Coronary artery (tissue), 2 donors: Measurements from ENCODE around the gene TTL.
"Not testable (repeated sequence)": the region's sequence is repeated elsewhere in the genome, so short reads cannot be mapped to it uniquely, and the experiment has no call there.

Experiments
- DNase-seq: peaks from one replicate; pipeline ENCODE4 v3.0.0-alpha.2; 2017; ENCODE audit warnings: low spot score
- H3K27ac ChIP-seq, 2 donors: fragments of 200-600 bp; sonication (generic); one replicate each; pipeline ENCODE4 v1.5.1; 2016 to 2019
- H3K4me3 ChIP-seq: fragments of 200-600 bp; sonication (generic); 2 replicates; pipeline ENCODE4 v1.5.1; 2016; ENCODE audit warnings: mild to moderate bottlenecking, moderate library complexity
- TF ChIP-seq, protein P1 (sequence below): fragments of 200-600 bp; sonication (generic); IDR thresholded peaks from one replicate; pipeline ENCODE4 v1.5.1; 2019; ENCODE audit warnings: antibody characterized with exemption

Gene TTL

GRCh38 chr2:112493048-112493447, 11.1 kb downstream of the TTL start:
- Histone ChIP-seq H3K27ac (no peak overlapping the region), H3K4me3 (no peak overlapping the region)
- no peak for DNase-seq
- TF ChIP-seq, protein P1, sequence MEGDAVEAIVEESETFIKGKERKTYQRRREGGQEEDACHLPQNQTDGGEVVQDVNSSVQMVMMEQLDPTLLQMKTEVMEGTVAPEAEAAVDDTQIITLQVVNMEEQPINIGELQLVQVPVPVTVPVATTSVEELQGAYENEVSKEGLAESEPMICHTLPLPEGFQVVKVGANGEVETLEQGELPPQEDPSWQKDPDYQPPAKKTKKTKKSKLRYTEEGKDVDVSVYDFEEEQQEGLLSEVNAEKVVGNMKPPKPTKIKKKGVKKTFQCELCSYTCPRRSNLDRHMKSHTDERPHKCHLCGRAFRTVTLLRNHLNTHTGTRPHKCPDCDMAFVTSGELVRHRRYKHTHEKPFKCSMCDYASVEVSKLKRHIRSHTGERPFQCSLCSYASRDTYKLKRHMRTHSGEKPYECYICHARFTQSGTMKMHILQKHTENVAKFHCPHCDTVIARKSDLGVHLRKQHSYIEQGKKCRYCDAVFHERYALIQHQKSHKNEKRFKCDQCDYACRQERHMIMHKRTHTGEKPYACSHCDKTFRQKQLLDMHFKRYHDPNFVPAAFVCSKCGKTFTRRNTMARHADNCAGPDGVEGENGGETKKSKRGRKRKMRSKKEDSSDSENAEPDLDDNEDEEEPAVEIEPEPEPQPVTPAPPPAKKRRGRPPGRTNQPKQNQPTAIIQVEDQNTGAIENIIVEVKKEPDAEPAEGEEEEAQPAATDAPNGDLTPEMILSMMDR: no peak

GRCh38 chr2:112493858-112494648, 12.1 kb downstream of the TTL start:
- no peak overlapping the region for H3K4me3 ChIP-seq
- TF ChIP-seq, protein P1: no peak
- H3K27ac ChIP-seq: no peak overlapping the region
- DNase-seq: no peak

GRCh38 chr2:112494828-112495227, 12.9 kb downstream of the TTL start:
- no peak for DNase-seq
- no peak overlapping the region for H3K4me3 ChIP-seq
- TF ChIP-seq, protein P1: no peak
- H3K27ac ChIP-seq: no peak overlapping the region

DNA sequence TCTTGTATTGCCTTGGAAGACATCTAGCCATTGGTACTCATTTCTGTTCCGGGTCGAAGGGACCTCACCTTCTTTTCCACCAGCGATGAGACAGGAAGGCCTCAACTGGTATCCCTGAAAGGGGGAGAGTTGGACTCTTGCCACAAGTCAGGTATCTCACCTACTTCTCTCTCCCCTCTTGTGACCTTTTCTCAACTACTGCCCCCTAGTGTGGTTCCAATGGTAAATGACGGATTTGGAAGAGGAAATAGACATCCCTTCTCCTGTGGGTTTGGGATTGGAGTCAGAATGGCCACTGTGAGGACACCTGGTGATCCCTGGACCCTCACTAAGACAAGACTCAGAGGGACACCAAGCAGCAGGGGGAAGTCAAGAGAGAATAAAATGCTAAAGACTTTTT, 13.9 kb downstream of the TTL start:
- H3K27ac ChIP-seq, DNase-seq, H3K4me3 ChIP-seq: not testable (repeated sequence)

DNA sequence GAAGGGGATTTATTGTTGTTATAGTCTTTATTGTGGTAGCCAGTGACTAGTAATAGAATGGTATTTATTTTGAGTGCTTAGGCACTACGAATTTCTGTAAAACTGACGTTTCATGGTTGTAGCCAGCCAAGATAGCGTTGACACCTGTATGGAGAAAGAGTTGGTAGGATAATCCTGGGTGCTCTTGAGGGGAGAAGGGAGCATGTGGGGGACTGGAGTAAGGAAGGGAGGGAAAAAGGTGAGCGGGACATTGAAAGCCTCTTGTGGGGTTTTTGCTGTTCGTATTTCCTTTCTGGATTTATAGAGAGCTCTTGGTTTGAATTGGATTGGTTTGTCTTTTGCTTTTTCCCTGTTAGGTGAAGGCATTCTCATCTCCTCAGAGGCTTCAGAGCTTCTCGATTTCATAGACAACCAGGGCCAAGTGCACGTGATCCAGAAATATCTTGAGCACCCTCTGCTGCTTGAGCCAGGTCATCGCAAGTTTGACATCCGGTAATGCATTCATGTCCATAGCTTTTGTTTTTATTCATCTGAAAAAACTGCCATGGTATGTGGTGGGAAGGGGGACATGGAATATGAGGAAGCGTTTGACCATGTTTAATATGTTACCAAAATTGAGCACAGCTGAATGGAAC, 19.0 kb downstream of the TTL start:
- not testable (repeated sequence) for H3K4me3 ChIP-seq, DNase-seq, H3K27ac ChIP-seq

DNA sequence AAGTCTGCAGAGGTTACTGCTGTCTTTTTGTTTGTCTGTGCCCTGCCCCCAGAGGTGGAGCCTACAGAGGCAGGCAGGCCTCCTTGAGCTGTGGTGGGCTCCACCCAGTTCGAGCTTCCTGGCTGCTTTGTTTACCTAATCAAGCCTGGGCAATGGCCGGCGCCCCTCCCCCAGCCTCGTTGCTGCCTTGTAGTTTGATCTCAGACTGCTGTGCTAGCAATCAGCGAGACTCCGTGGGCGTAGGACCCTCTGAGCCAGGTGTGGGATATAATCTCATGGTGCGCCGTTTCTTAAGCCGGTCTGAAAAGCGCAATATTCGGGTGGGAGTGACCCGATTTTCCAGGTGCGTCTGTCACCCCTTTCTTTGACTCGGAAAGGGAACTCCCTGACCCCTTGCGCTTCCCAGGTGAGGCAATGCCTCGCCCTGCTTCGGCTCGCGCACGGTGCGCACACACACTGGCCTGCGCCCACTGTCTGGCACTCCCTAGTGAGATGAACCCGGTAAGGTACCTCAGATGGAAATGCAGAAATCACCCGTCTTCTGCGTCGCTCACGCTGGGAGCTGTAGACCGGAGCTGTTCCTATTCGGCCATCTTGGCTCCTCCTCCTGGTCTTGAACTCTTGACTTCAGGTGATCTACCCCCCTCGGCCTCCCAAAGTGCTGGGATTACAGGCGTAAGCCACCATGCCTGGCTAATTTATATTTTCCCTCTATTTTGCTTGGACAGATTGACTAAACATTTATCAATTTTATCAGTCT, 27.5 kb downstream of the TTL start:
- DNase-seq, H3K27ac ChIP-seq, H3K4me3 ChIP-seq: not testable (repeated sequence)

DNA sequence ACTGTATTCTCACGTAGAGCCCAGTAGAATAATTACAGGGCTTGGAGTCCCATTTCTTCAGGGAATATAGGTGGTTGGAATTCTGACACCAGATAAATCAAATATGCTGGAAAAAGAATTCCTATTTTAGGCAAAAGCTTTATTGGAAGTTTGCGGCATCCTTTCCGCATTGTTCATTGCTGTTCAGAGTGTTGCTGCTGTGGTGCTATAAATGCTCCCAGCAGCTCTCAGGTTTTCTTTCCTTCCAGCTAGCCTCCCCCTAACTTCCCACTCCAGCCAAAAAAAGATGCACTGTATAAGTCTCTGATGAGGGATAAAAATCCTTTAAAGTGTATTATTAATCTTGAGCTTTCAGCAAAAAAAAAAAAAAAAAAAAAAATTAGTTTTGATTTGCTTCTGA, 34.8 kb downstream of the TTL start:
- H3K27ac ChIP-seq: no peak overlapping the region
- TF ChIP-seq, protein P1: no peak
- no peak for DNase-seq
- H3K4me3 ChIP-seq: no peak overlapping the region

DNA sequence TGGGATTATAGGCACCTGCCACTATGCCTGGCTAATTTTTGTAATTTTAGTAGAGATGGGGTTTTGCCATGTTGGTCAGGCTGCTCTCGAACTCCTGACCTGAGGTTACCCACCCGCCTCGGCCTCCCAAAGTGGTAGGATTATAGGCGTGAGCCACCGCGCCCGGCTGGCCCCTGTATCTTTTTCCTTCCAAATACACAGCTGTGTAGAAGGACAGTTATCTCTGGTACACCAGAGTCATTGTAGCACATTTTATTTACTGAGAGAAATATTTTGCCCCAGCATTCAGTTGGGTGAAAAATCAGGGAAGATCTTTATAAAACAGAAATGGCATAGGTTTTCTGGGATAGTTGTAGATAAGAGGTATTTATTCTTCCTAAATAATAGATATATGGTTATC, 36.9 kb downstream of the TTL start:
- TF ChIP-seq, protein P1: no peak

More for the DNA sequence above, 36.9 kb downstream of the TTL start:
- no peak overlapping the region for H3K4me3 ChIP-seq
- no peak for DNase-seq
- no peak overlapping the region for H3K27ac ChIP-seq
